Activated naive CD4-positive, alpha-beta T cell treated with anti-CD3 and anti-CD28 coated beads, Interleukin-2, amount 10 ng/mL, durations not matched to agents 7 days and 5 days (primary cell): Measurements from ENCODE around the gene FGGY.

Experiments
- CTCF ChIA-PET: fragments of 350-600 bp; sonication (Branson Sonifier 250); formaldehyde crosslinking; loops from one replicate; lab custom pipeline; 2021; ENCODE audit warnings: antibody characterized with exemption; lab: Charles Lee
- DNase-seq: peaks from one replicate; pipeline ENCODE4 v3.0.0-alpha.2; 2020
- H3K27ac Mint-ChIP-seq: one replicate; pipeline ENCODE4 v1.8.0; 2021; ENCODE audit warnings: mild to moderate bottlenecking, moderate library complexity, mixed read lengths
- H3K27me3 Mint-ChIP-seq: one replicate; pipeline ENCODE4 v1.8.0; 2021; ENCODE audit warnings: mild to moderate bottlenecking, mixed read lengths
- H3K36me3 Mint-ChIP-seq: one replicate; pipeline ENCODE4 v1.8.0; 2021; ENCODE audit warnings: mixed read lengths
- H3K4me1 Mint-ChIP-seq: one replicate; pipeline ENCODE4 v1.8.0; 2021; ENCODE audit warnings: mixed read lengths
- H3K4me3 Mint-ChIP-seq: one replicate; pipeline ENCODE4 v1.8.0; 2021; ENCODE audit warnings: mild to moderate bottlenecking, moderate library complexity, mixed read lengths
- H3K9me3 Mint-ChIP-seq: one replicate; pipeline ENCODE4 v1.8.0; 2021; ENCODE audit warnings: mixed read lengths

The FGGY gene

GRCh38 chr1:59271561-59272260 is 25.2 kb upstream of the FGGY start:
- Mint-ChIP-seq H3K9me3 (no peaks in the 10 kb centered on the region), H3K4me1 (no peaks in the 10 kb centered on the region), H3K27ac (no peak overlapping the region), H3K27me3 (peaks cover 20% of the 10 kb centered on the region), H3K4me3 (no peak overlapping the region), H3K36me3 (no peaks in the 10 kb centered on the region)
- CTCF ChIA-PET: no interaction called here
- no peak for DNase-seq

GRCh38 chr1:59272507-59272906 is 24.4 kb upstream of the FGGY start:
- no peak for DNase-seq
- Mint-ChIP-seq H3K4me3 (no peak overlapping the region), H3K4me1 (no peaks in the 10 kb centered on the region), H3K27ac (no peak overlapping the region), H3K36me3 (no peaks in the 10 kb centered on the region), H3K27me3 (peaks cover 21% of the 10 kb centered on the region), H3K9me3 (no peaks in the 10 kb centered on the region)
- CTCF ChIA-PET: no interaction called here

- no peaks in the 10 kb centered on the region for H3K4me1 Mint-ChIP-seq
These were observed 20.4 kb upstream of the FGGY start for GRCh38 chr1:59276439-59276851.

GRCh38 chr1:59278780-59279354 is 18.0 kb upstream of the FGGY start:
- Mint-ChIP-seq H3K27me3 (peaks cover 34% of the 10 kb centered on the region), H3K27ac (no peak overlapping the region), H3K4me3 (no peak overlapping the region), H3K36me3 (no peaks in the 10 kb centered on the region), H3K4me1 (no peaks in the 10 kb centered on the region), H3K9me3 (no peaks in the 10 kb centered on the region)
- no peak for DNase-seq
- CTCF ChIA-PET: no interaction called here

More at GRCh38 chr1:59276439-59276851, 20.4 kb upstream of the FGGY start:
- no peak for DNase-seq
- peaks cover 18% of the 10 kb centered on the region for H3K27me3 Mint-ChIP-seq
- H3K9me3 Mint-ChIP-seq: no peaks in the 10 kb centered on the region
- CTCF ChIA-PET: no interaction called here
- no peak overlapping the region for H3K27ac Mint-ChIP-seq
- no peaks in the 10 kb centered on the region for H3K36me3 Mint-ChIP-seq
- H3K4me3 Mint-ChIP-seq: no peak overlapping the region

GRCh38 chr1:59279645-59280044 is 17.2 kb upstream of the FGGY start:
- peaks cover 34% of the 10 kb centered on the region for H3K27me3 Mint-ChIP-seq
- H3K4me1 Mint-ChIP-seq: no peaks in the 10 kb centered on the region
- no peaks in the 10 kb centered on the region for H3K9me3 Mint-ChIP-seq
- CTCF ChIA-PET: no interaction called here
- H3K36me3 Mint-ChIP-seq: no peaks in the 10 kb centered on the region
- DNase-seq: no peak
- H3K27ac Mint-ChIP-seq: no peak overlapping the region
- no peak overlapping the region for H3K4me3 Mint-ChIP-seq

GRCh38 chr1:59282951-59283350 is 13.9 kb upstream of the FGGY start:
- H3K36me3 Mint-ChIP-seq: no peaks in the 10 kb centered on the region
- no peaks in the 10 kb centered on the region for H3K9me3 Mint-ChIP-seq
- H3K27me3 Mint-ChIP-seq: peaks cover 33% of the 10 kb centered on the region
- no peaks in the 10 kb centered on the region for H3K4me1 Mint-ChIP-seq
- no peak overlapping the region for H3K27ac Mint-ChIP-seq
- no peak for DNase-seq
- CTCF ChIA-PET: no interaction called here
- H3K4me3 Mint-ChIP-seq: no peak overlapping the region

GRCh38 chr1:59285691-59286090 is 11.2 kb upstream of the FGGY start:
- no peak for DNase-seq
- Mint-ChIP-seq H3K27me3 (peaks cover 28% of the 10 kb centered on the region), H3K9me3 (no peaks in the 10 kb centered on the region), H3K4me3 (no peak overlapping the region), H3K27ac (no peak overlapping the region), H3K4me1 (no peaks in the 10 kb centered on the region), H3K36me3 (no peaks in the 10 kb centered on the region)
- CTCF ChIA-PET: no interaction called here

GRCh38 chr1:59288046-59288445 is 8.8 kb upstream of the FGGY start:
- DNase-seq: no peak
- Mint-ChIP-seq H3K36me3 (no peaks in the 10 kb centered on the region), H3K4me3 (no peak overlapping the region), H3K4me1 (peaks cover 13% of the 10 kb centered on the region), H3K27ac (no peak overlapping the region), H3K9me3 (no peaks in the 10 kb centered on the region), H3K27me3 (peaks cover 20% of the 10 kb centered on the region)
- CTCF ChIA-PET: no interaction called here

- Mint-ChIP-seq H3K36me3 (no peaks in the 10 kb centered on the region), H3K27ac (no peak overlapping the region), H3K4me3 (no peak overlapping the region), H3K9me3 (no peaks in the 10 kb centered on the region), H3K4me1 (peaks cover 19% of the 10 kb centered on the region), H3K27me3 (peaks cover 12% of the 10 kb centered on the region)
- no peak for DNase-seq
- CTCF ChIA-PET: interaction anchor here (1.1 to 1.4 kb wide), 3 partner anchors 44 to 550 kb away, joined by 3 to 4 read pairs (median 3); no protein-coding TSS in a partner anchor
These were observed 7.3 kb upstream of the FGGY start for GRCh38 chr1:59289570-59289969.

- Mint-ChIP-seq H3K27ac (no peak overlapping the region), H3K9me3 (no peaks in the 10 kb centered on the region), H3K27me3 (peaks cover 9% of the 10 kb centered on the region), H3K36me3 (no peaks in the 10 kb centered on the region), H3K4me1 (peaks cover 20% of the 10 kb centered on the region), H3K4me3 (no peak overlapping the region)
- CTCF ChIA-PET: interaction anchor here (1.0 to 1.6 kb wide), 5 partner anchors 45 to 551 kb away, joined by 3 to 4 read pairs (median 3); no protein-coding TSS in a partner anchor
- DNase-seq: peak; percentile 37
These were observed 6.5 kb upstream of the FGGY start for GRCh38 chr1:59290193-59290949.

GRCh38 chr1:59291561-59291960 is 5.3 kb upstream of the FGGY start:
- peaks cover 22% of the 10 kb centered on the region for H3K4me1 Mint-ChIP-seq
- H3K27me3 Mint-ChIP-seq: no peaks in the 10 kb centered on the region
- CTCF ChIA-PET: interaction anchor here (1.3 to 1.6 kb wide), 2 partner anchors 406 to 407 kb away, joined by 3 to 5 read pairs; no protein-coding TSS in a partner anchor
- no peak for DNase-seq
- H3K4me3 Mint-ChIP-seq: no peak overlapping the region
- no peaks in the 10 kb centered on the region for H3K36me3 Mint-ChIP-seq
- H3K9me3 Mint-ChIP-seq: no peaks in the 10 kb centered on the region
- no peak overlapping the region for H3K27ac Mint-ChIP-seq

GRCh38 chr1:59292562-59292961 is 4.3 kb upstream of the FGGY start:
- no peak overlapping the region for H3K4me3 Mint-ChIP-seq
- CTCF ChIA-PET: interaction anchor here (0.6 to 1.3 kb wide), 3 partner anchors 222 to 407 kb away, joined by 3 to 5 read pairs (median 4); no protein-coding TSS in a partner anchor
- DNase-seq: no peak
- no peaks in the 10 kb centered on the region for H3K9me3 Mint-ChIP-seq
- H3K36me3 Mint-ChIP-seq: no peaks in the 10 kb centered on the region
- no peak overlapping the region for H3K27ac Mint-ChIP-seq
- peaks cover 31% of the 10 kb centered on the region for H3K4me1 Mint-ChIP-seq
- no peaks in the 10 kb centered on the region for H3K27me3 Mint-ChIP-seq

- no peaks in the 10 kb centered on the region for H3K36me3 Mint-ChIP-seq
- DNase-seq: no peak
- CTCF ChIA-PET: interaction anchor here (0.6 to 1.3 kb wide), 2 partner anchors 222 to 406 kb away, joined by 3 to 4 read pairs; no protein-coding TSS in a partner anchor
- peaks cover 37% of the 10 kb centered on the region for H3K4me1 Mint-ChIP-seq
- no peaks in the 10 kb centered on the region for H3K9me3 Mint-ChIP-seq
- H3K27ac Mint-ChIP-seq: peak overlapping the region; percentile 7
- no peak overlapping the region for H3K4me3 Mint-ChIP-seq
- H3K27me3 Mint-ChIP-seq: no peaks in the 10 kb centered on the region
These were observed 3.7 kb upstream of the FGGY start for GRCh38 chr1:59293206-59293605.

GRCh38 chr1:59293849-59294248 is 3.0 kb upstream of the FGGY start:
- H3K4me1 Mint-ChIP-seq: peaks cover 39% of the 10 kb centered on the region
- no peak for DNase-seq
- H3K27ac Mint-ChIP-seq: no peak overlapping the region
- H3K27me3 Mint-ChIP-seq: no peaks in the 10 kb centered on the region
- H3K4me3 Mint-ChIP-seq: no peak overlapping the region
- no peaks in the 10 kb centered on the region for H3K36me3 Mint-ChIP-seq
- CTCF ChIA-PET: no interaction called here
- H3K9me3 Mint-ChIP-seq: no peaks in the 10 kb centered on the region
